RKO (cell line): ENCODE results near the gene FIGLA.
"Not testable (repeated sequence)": the region's sequence is repeated elsewhere in the genome, so short reads cannot be mapped to it uniquely, and the experiment has no call there.

Experiments
- DNase-seq: peaks from one replicate; pipeline ENCODE4 v3.0.0-alpha.2; 2016; ENCODE audit warnings: low spot score

Gene FIGLA

GRCh38 chr2:70746094-70746974 lies 44.1 kb downstream of the FIGLA start:
- no peak for DNase-seq

- DNase-seq, result no peak
These were observed 45.1 kb downstream of the FIGLA start for GRCh38 chr2:70745276-70745825.

GRCh38 chr2:70744397-70744796 lies 46.0 kb downstream of the FIGLA start:
- no peak for DNase-seq

GRCh38 chr2:70743677-70744076 lies 46.8 kb downstream of the FIGLA start:
- DNase-seq, result peak; percentile 44

GRCh38 chr2:70743068-70743467 lies 47.4 kb downstream of the FIGLA start:
- no peak for DNase-seq

- DNase-seq, result not testable (repeated sequence)
These were observed 51.0 kb downstream of the FIGLA start for GRCh38 chr2:70739492-70739891.

GRCh38 chr2:70738159-70738558 lies 52.3 kb downstream of the FIGLA start:
- no peak for DNase-seq

- DNase-seq, result no peak
These were observed 55.4 kb downstream of the FIGLA start for GRCh38 chr2:70735071-70735470.

- no peak for DNase-seq
These were observed 56.7 kb downstream of the FIGLA start for GRCh38 chr2:70733646-70734180.

GRCh38 chr2:70732766-70733645 lies 57.4 kb downstream of the FIGLA start:
- no peak for DNase-seq

- no peak for DNase-seq
These were observed 59.7 kb downstream of the FIGLA start for GRCh38 chr2:70730730-70731129.

GRCh38 chr2:70729647-70730046 lies 60.8 kb downstream of the FIGLA start:
- DNase-seq, result no peak

- no peak for DNase-seq
These were observed 62.3 kb downstream of the FIGLA start for GRCh38 chr2:70728128-70728527.
